CD4-positive, alpha-beta T cell treated with Interferon alpha-2 for 1 hour (primary cell): ENCODE data around the gene RELN.

Experiments used
- DNase-seq, 2 donors: peaks; one replicate each; pipeline ENCODE4 v3.0.0-alpha.2; 2020 to 2022

The RELN gene

GRCh38 chr7:103777440-103777839 is 212.0 kb downstream of the RELN start:
- no peak for DNase-seq

- no peak for DNase-seq
These were observed 215.7 kb downstream of the RELN start for GRCh38 chr7:103773726-103774125.

GRCh38 chr7:103772171-103772773 is 217.2 kb downstream of the RELN start:
- no peak for DNase-seq

DNA sequence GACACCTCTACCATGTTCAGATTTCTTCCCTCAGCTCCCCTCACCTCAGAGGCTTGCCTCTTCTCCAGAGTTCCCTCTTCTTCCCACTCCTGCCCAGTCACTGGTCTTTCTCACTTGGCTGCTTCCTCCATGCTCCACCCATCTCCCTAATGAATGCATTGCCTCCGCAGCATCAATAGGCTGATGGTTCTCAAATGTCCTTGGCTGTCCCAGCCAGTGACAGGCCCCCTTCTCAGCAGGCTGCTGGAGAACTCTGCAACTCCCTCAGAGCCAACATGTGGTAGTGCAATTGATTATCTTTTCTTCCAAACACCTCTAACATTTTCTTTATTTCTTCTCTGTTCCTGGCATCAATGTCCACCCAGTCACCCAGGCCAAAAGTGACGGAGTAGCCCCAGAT is 218.2 kb downstream of the RELN start:
- DNase-seq = no peak

DNA sequence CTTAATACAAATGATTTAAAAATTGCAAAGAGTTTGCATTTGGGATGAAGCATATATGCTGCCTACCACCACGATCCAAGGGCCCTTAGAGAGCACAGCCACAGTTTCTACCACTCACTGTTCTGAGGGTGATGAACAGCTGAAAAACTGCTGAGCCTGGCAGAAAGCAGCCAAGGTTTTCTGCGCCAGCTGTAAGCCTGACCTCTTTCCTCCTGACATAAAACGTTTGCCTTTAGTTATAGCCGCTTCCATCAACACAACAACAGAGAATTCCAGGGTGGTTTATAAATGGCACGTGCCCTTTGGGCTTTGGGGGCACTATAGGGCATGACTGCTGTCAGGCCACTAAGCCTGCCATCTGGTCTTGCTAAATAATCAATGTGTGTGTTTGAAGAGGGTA is 222.8 kb downstream of the RELN start:
- no peak for DNase-seq

GRCh38 chr7:103765901-103766300 is 223.6 kb downstream of the RELN start:
- DNase-seq = no peak

GRCh38 chr7:103764901-103765300 is 224.6 kb downstream of the RELN start:
- no peak for DNase-seq

DNA sequence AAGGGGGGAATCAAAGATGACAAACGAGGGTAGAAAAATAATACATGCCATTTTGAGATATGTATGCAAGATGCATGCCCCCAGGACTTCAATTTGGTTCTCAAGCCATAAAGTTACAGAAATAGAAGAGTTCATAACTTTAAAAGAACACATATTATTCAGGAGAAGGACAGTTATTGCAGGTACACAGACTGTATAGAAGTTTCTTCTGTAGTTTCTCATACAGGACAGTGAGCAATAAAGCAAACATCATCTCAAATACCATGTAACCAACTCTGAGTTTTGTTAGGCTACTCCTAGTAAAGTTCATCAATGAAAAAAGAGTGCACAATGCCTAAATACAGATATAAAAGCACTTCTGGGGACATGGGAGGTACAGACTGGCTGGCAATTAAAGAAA is 226.6 kb downstream of the RELN start:
- no peak for DNase-seq

DNA sequence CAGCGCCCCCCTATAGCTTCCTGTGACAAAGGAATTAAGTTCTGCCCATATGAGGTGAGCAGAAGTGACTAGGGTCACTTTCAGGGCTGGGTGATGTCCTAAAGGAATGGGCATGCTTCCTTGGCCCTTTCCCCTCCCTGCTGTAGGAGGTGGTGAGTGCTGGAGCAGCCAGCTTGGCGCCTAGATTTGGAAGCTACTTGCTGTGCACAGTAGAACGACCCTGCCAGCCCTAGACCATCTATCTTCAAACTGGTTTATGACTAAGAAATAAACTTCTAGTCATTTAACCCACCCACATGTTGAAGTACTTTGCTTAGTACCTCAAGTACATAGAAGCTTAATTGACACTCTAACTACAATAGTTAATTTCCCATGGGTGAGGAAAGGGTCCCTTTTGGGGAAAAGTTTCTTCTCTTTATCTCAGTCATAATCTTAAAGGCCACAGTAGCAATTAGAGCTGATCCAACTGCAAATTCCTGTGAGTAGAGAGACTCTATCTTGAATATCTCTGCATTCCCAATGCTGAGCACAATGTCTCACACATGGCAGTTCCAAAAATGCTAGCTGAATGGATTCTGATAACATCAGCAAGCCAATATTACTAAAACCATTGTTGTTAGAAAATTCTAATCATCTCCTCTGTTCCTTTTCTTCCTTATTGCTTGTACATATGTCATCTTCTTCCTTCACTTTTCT is 227.2 kb downstream of the RELN start:
- DNase-seq = no peak

DNA sequence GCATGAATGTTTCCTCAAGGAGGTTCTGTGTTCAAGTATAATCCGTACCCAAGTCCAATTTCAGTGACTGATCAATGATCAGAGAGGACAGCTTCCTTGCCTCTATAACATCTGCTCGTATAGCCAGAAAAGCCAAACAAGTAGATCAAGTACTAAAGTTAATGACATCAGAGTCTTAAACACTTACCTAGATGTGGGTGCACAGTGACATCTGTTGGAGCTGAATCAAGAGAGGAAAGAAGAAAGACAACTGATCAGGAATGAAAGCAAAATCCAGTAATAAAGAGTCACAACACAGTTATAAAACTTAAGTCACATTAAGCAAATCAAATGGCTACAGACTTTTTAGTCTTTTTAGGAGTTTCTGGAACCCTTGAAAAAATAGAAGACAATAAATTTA is 236.5 kb downstream of the RELN start:
- no peak for DNase-seq

DNA sequence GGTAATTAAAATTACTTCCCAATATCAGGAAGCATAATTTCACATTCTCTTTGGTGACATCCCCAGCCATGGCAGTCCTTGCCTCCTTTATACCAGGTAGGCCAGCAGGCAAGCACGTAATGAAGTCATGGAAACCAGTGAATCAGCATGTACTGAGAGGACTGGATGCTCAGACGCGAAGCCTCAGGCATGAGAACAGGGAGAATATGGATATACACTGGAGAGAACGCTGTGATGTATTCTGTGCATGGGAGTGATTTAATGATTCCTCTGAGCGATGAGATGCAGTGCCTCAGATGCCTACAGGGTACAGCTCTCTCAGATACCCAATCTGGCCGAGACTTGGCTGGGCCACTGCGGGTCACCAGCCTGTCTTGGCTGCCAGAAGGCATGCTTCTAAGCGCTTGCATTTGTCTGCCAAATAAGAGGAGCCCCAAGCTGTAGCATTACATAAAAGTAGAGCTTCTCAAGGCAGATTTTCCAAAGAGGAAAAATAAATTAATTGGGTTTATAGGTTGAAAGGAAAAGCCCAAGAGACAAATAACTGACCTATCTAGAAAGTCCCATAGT is 238.1 kb downstream of the RELN start:
- DNase-seq = no peak

- DNase-seq = no peak
These were observed 240.8 kb downstream of the RELN start for GRCh38 chr7:103748680-103749079.

- no peak for DNase-seq
These were observed 254.1 kb downstream of the RELN start for GRCh38 chr7:103735377-103735776.

DNA sequence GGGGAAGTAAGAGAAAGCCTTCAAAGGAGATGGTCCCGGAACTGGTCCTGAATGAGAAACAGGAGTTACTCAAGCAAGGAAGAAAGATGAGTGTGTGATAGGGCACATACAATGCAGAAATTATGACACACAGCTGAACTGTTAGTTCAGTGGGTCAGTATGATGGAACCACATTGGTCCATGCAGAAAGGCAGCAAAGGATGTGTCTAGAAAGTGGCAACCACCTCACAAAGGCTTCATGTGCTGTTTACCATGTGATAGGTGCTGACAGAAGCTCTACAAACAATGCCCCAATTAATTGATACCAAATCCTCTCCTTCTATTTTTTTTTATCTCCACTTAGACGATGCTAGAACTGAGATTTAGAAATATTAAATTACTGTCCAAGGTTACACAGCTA is 258.3 kb downstream of the RELN start:
- no peak for DNase-seq

DNA sequence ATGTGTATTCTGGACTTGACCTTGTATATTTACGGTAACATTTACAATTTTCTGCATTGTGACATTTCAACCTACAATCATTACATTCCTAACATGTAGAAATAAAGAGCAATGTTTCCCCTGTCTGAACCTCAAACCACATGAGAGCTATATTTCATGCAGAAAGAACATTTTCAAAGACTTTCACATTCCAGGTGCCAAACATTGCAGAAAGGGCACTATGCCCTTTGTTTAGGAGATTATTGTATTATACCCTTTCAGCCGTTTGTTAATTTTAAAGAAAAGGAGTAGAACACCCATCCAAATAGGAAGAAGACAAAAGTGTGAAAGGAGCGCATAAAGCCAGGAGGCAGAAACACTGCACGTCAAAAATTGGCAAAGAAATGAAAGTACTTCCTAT is 260.4 kb downstream of the RELN start:
- DNase-seq = no peak

- no peak for DNase-seq
These were observed 261.4 kb downstream of the RELN start for GRCh38 chr7:103727982-103728610.

GRCh38 chr7:103719070-103719469 is 270.4 kb downstream of the RELN start:
- no peak for DNase-seq

- DNase-seq = no peak
These were observed 270.9 kb downstream of the RELN start for GRCh38 chr7:103718482-103719061.

GRCh38 chr7:103717574-103717973 is 271.9 kb downstream of the RELN start:
- DNase-seq = no peak

DNA sequence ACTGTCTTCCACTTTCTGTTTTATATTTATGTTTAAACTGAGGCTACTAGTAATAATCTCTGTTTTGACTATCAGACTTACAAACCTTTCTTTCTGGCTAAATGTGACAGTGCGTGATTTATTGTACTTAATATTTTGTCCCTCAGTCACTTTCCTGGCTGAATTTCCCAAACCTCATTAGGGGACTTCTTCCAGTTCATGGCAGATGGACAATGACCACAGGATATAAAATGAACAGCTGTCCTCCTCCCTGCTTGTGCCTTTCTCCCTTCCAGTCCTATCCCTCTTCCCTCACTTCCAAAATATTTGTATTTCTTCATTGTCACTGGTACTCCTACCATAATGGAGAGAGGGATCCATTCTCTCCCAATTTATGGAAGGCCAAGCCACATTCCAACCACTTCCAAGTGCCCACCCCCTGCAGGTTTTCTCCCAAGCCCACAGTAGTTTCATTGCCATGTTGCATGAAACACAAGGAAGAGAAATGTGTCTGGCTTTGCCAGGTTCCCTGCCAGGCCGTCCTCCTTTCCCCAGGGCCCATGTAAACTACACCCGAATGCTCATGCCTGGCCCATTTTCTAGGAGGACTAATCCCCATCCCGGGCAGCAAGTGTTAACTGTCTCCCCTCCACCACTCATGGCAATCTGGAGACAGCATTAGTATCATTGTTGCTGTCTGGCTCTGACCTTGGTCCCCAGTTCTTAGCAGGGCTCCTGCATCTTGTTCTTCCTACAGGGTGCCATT is 273.9 kb downstream of the RELN start:
- no peak for DNase-seq

- DNase-seq = no peak
These were observed 275.0 kb downstream of the RELN start for GRCh38 chr7:103714376-103714927.

DNA sequence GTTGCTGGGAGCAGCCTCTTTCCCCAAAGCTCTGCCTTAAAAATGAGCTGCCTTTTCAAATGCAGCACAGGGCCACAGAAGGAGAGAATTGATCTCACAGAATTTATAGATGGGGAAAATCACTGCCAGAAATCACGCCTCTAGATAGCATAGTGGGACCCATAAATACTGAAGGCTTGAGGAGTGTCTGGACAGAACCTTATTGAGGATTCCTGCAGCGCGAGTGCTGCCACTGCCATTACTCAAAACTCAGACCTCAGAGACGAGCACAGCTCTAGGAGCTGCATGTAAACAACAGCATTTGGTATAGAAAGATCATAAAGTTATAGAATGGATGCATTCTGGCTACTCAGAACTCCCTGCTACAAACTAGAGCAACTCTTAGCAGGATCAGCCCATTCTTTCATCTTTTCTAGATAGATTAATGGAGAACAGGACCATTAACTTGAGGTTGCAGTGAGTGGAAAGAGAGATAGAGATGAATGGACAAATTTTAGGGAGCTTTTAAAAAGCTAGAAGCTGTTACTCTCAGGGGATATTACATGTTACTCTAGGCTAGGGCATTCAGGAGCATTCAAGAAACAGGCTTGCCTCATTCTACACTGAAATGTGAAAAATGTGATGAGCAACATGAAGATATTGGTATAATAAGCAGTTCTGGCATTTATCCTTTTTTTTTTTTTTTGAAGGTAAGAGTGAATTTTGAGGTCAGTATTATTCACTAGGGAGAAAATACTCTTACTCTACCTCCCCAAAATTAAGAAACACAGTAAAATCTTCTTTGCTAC is 276.3 kb downstream of the RELN start:
- no peak for DNase-seq
